Measurements from ENCODE around the gene MS4A4E. TPM values are rescaled to one million over a fixed set of nuclear protein-coding genes. Genes with fewer than 3 reads are reported as not detected.

MS4A4E gene
- total RNA-seq, 1 experiment from 2014 or later, result not detected

DNA sequence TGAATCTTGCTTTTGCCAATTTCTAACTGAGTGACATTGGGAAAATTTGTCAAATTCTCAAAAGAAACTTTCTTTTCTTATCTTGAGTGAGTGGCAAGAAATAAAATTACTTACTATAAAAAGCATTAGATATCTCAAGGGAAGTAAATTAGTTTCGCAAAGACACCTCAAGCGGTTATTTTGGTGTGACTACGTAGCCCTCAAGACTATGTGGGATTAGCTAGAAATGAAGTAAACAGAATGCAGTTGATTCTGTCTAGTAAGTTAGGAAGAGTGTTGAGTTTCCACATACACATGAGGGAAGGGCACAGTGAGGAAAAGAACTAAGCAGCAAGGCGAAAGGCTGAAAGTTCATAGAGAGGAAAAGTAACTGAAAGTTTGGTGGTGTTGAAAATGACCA is 31.7 kb downstream of the MS4A4E start:
- POLR2A ChIA-PET, result no interaction called here
- Mint-ChIP-seq H3K4me1 (peaks cover 18% of the 10 kb centered on the region), H3K4me3 (no peak overlapping the region), H3K27ac (no peak overlapping the region), H3K9me3 (no peaks in the 10 kb centered on the region), H3K27me3 (ENCODE audit: low read depth) (no peaks in the 10 kb centered on the region), H3K36me3 (no peaks in the 10 kb centered on the region)
- TF ChIP-seq USF2 (CRISPR knock-in tag; IDR thresholded peaks at IDR 0.05) (no peak), MYBL2 (CRISPR knock-in tag; IDR thresholded peaks at IDR 0.05) (no peak), MXD4 (CRISPR knock-in tag; IDR thresholded peaks at IDR 0.05; ENCODE audit: borderline replicate concordance) (no peak), NFYB (CRISPR knock-in tag; conservative IDR thresholded peaks at IDR 0.05; ENCODE audit: low read depth) (no peak), IRF1 (CRISPR knock-in tag; IDR thresholded peaks at IDR 0.05) (no peak), TCF7 (CRISPR knock-in tag; IDR thresholded peaks at IDR 0.05; ENCODE audit: low read depth) (no peak), ZBTB21 (CRISPR knock-in tag; IDR thresholded peaks at IDR 0.05; ENCODE audit: borderline replicate concordance) (no peak)
- TF ChIP-seq, protein P1, sequence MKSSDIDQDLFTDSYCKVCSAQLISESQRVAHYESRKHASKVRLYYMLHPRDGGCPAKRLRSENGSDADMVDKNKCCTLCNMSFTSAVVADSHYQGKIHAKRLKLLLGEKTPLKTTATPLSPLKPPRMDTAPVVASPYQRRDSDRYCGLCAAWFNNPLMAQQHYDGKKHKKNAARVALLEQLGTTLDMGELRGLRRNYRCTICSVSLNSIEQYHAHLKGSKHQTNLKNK (CRISPR knock-in tag; IDR thresholded peaks at IDR 0.05), result no peak
- no peak for DNase-seq (ENCODE audit: low spot score)
- CTCF ChIA-PET, result no interaction called here
- no peak for ATAC-seq

- Mint-ChIP-seq H3K4me3 (no peak overlapping the region), H3K27me3 (ENCODE audit: low read depth) (no peaks in the 10 kb centered on the region), H3K9me3 (no peaks in the 10 kb centered on the region)
These were observed 33.0 kb downstream of the MS4A4E start for GRCh38 chr11:60209977-60210376.

More at GRCh38 chr11:60209977-60210376, 33.0 kb downstream of the MS4A4E start:
- H3K36me3 Mint-ChIP-seq, result no peaks in the 10 kb centered on the region
- H3K4me1 Mint-ChIP-seq, result peaks cover 18% of the 10 kb centered on the region
- H3K27ac Mint-ChIP-seq, result no peak overlapping the region
- DNase-seq (ENCODE audit: low spot score), result no peak
- ATAC-seq, result no peak
- TF ChIP-seq ZBTB21 (CRISPR knock-in tag; IDR thresholded peaks at IDR 0.05; ENCODE audit: borderline replicate concordance) (no peak), SMAD3 (CRISPR knock-in tag; IDR thresholded peaks at IDR 0.05; ENCODE audit: borderline replicate concordance) (no peak), ZNF263 (CRISPR knock-in tag; IDR thresholded peaks at IDR 0.05; ENCODE audit: low read depth) (no peak), GRHL2 (CRISPR knock-in tag; IDR thresholded peaks at IDR 0.05; ENCODE audit: insufficient replicate concordance, severe bottlenecking) (no peak), JAZF1 (CRISPR knock-in tag; IDR thresholded peaks at IDR 0.05) (no peak), FOXJ3 (CRISPR knock-in tag; IDR thresholded peaks at IDR 0.05; ENCODE audit: borderline replicate concordance) (no peak), ZSCAN18 (CRISPR knock-in tag; IDR thresholded peaks at IDR 0.05) (no peak), CDX4 (CRISPR knock-in tag; IDR thresholded peaks at IDR 0.05; ENCODE audit: borderline replicate concordance) (no peak), CBFB (CRISPR knock-in tag; IDR thresholded peaks at IDR 0.05; ENCODE audit: low read depth) (no peak), ZNF219 (CRISPR knock-in tag; IDR thresholded peaks at IDR 0.05; ENCODE audit: borderline replicate concordance) (no peak), TEAD4 (CRISPR knock-in tag; IDR thresholded peaks at IDR 0.05) (no peak), USF2 (CRISPR knock-in tag; IDR thresholded peaks at IDR 0.05) (no peak), PRDM15 (CRISPR knock-in tag; IDR thresholded peaks at IDR 0.05) (no peak), SP1 (CRISPR knock-in tag; conservative IDR thresholded peaks at IDR 0.05) (no peak), PRRX2 (CRISPR knock-in tag; IDR thresholded peaks at IDR 0.05) (no peak)
- TF ChIP-seq, protein P2, sequence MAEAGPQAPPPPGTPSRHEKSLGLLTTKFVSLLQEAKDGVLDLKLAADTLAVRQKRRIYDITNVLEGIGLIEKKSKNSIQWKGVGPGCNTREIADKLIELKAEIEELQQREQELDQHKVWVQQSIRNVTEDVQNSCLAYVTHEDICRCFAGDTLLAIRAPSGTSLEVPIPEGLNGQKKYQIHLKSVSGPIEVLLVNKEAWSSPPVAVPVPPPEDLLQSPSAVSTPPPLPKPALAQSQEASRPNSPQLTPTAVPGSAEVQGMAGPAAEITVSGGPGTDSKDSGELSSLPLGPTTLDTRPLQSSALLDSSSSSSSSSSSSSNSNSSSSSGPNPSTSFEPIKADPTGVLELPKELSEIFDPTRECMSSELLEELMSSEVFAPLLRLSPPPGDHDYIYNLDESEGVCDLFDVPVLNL (CRISPR knock-in tag; IDR thresholded peaks at IDR 0.05; ENCODE audit: borderline replicate concordance, low read depth), result no peak
- ChIA-PET POLR2A (no interaction called here), CTCF (interaction anchor here (0.6 kb wide), 1 partner anchor 79 kb away, joined by 3 read pairs; no protein-coding TSS in a partner anchor)
